ENCODE measurements around the gene CCDC85B.
A peak's percentile ranks its signal among the peaks of the same experiment; 100 is the strongest.

The CCDC85B gene

GRCh38 chr11:65898656-65899355 lies 8.3 kb downstream of the CCDC85B start:
- Histone ChIP-seq H3K27me3 (peaks cover 21% of the 10 kb centered on the region), H3K4me3 (ENCODE audit: low read depth in 1 of 2, low read length in 1 of 2) (peak overlapping the region; percentile 65 to 75), H3K36me3 (no peaks in the 10 kb centered on the region), H3K27ac (peak overlapping the region; percentile 72), H3K4me1 (ENCODE audit: control insufficient read depth in 1 of 2, insufficient read depth in 1 of 2, low read depth in 1 of 2, low read length in 1 of 2) (peaks cover 31 to 34% of the 10 kb centered on the region in 2 experiments), H3K9me3 (no peaks in the 10 kb centered on the region)
- TF ChIP-seq CTCF (IDR thresholded peaks at IDR 0.05) = no peak

GRCh38 chr11:65899356-65900124 lies 9.1 kb downstream of the CCDC85B start:
- H3K4me1 ChIP-seq (ENCODE audit: control insufficient read depth in 1 of 2, insufficient read depth in 1 of 2, low read depth in 1 of 2, low read length in 1 of 2) = peaks cover 24 to 27% of the 10 kb centered on the region in 2 experiments
- peaks cover 21% of the 10 kb centered on the region for H3K27me3 ChIP-seq
- H3K36me3 ChIP-seq = no peaks in the 10 kb centered on the region
- H3K9me3 ChIP-seq = no peaks in the 10 kb centered on the region
- no peak for TF ChIP-seq CTCF (IDR thresholded peaks at IDR 0.05)
- H3K4me3 ChIP-seq (ENCODE audit: low read depth in 1 of 2, low read length in 1 of 2) = peak overlapping the region; percentile 65 to 75
- peak overlapping the region; percentile 72 for H3K27ac ChIP-seq

GRCh38 chr11:65900125-65900898 lies 9.8 kb downstream of the CCDC85B start, which contains the start of gene FOSL1:
Gene FOSL1, minus strand, starts transcription at chr11:65900388. Its CDS starts 49 bp downstream, at chr11:65900339.
- Histone ChIP-seq H3K27ac (peak within 1 kb of the TSS; percentile 72), H3K27me3 (peaks cover 21% of the 10 kb centered on the region), H3K9me3 (no peaks in the 10 kb centered on the region), H3K4me3 (ENCODE audit: low read depth in 1 of 2, low read length in 1 of 2) (peak within 1 kb of the TSS; percentile 65 to 75), H3K36me3 (no peaks in the 10 kb centered on the region), H3K4me1 (ENCODE audit: control insufficient read depth in 1 of 2, insufficient read depth in 1 of 2, low read depth in 1 of 2, low read length in 1 of 2) (peaks cover 21 to 25% of the 10 kb centered on the region in 2 experiments)
- TF ChIP-seq CTCF (IDR thresholded peaks at IDR 0.05) = peak; percentile 35

GRCh38 chr11:65900899-65901180 lies 10.4 kb downstream of the CCDC85B start:
- peaks cover 21 to 25% of the 10 kb centered on the region in 2 experiments for H3K4me1 ChIP-seq (ENCODE audit: control insufficient read depth in 1 of 2, insufficient read depth in 1 of 2, low read depth in 1 of 2, low read length in 1 of 2)
- no peaks in the 10 kb centered on the region for H3K36me3 ChIP-seq
- TF ChIP-seq CTCF (IDR thresholded peaks at IDR 0.05) = no peak
- H3K9me3 ChIP-seq = no peaks in the 10 kb centered on the region
- peak overlapping the region; percentile 72 for H3K27ac ChIP-seq
- peak overlapping the region; percentile 65 to 75 for H3K4me3 ChIP-seq (ENCODE audit: low read depth in 1 of 2, low read length in 1 of 2)
- peaks cover 21% of the 10 kb centered on the region for H3K27me3 ChIP-seq

GRCh38 chr11:65903068-65903481 lies 12.6 kb downstream of the CCDC85B start:
- Histone ChIP-seq H3K4me1 (ENCODE audit: control insufficient read depth in 1 of 2, insufficient read depth in 1 of 2, low read depth in 1 of 2, low read length in 1 of 2) (peaks cover 21 to 25% of the 10 kb centered on the region in 2 experiments), H3K27me3 (peaks cover 20% of the 10 kb centered on the region), H3K27ac (no peak overlapping the region), H3K4me3 (ENCODE audit: low read depth in 1 of 2, low read length in 1 of 2) (no peak overlapping the region), H3K36me3 (no peaks in the 10 kb centered on the region), H3K9me3 (no peaks in the 10 kb centered on the region)
- TF ChIP-seq CTCF (IDR thresholded peaks at IDR 0.05) = no peak
